Ishikawa (cell line): ENCODE results near the gene EHHADH.

Experiments used
- CEBPB ChIP-seq: IDR thresholded peaks from 2 replicates; pipeline ENCODE4 v1.6.1; 2012
- CREB1 ChIP-seq: IDR thresholded peaks from 2 replicates; pipeline ENCODE4 v1.6.1; 2012; ENCODE audit warnings: low read depth
- EGR1 ChIP-seq: IDR thresholded peaks from 2 replicates; pipeline ENCODE4 v1.6.1; 2012
- EP300 ChIP-seq: IDR thresholded peaks from 2 replicates; pipeline ENCODE4 v1.6.1; 2012; ENCODE audit warnings: borderline replicate concordance
- FOXM1 ChIP-seq: IDR thresholded peaks from 2 replicates; pipeline ENCODE4 v1.6.1; 2012; ENCODE audit warnings: low read depth, borderline replicate concordance
- MAX ChIP-seq: IDR thresholded peaks from 2 replicates; pipeline ENCODE4 v1.6.1; 2012
- NFIC ChIP-seq: IDR thresholded peaks from 2 replicates; pipeline ENCODE4 v1.6.1; 2012
- RAD21 ChIP-seq: IDR thresholded peaks from 2 replicates; pipeline ENCODE4 v1.6.1; 2012; ENCODE audit warnings: low read depth
- REST ChIP-seq: IDR thresholded peaks from 2 replicates; pipeline ENCODE4 v1.6.1; 2012; ENCODE audit warnings: low read depth, mild to moderate bottlenecking
- TAF1 ChIP-seq: IDR thresholded peaks from 2 replicates; pipeline ENCODE4 v1.6.1; 2012; ENCODE audit warnings: low read depth, mild to moderate bottlenecking
- TCF12 ChIP-seq: IDR thresholded peaks from 2 replicates; pipeline ENCODE4 v1.6.1; 2012; ENCODE audit warnings: low read depth
- TEAD4 ChIP-seq: IDR thresholded peaks from 2 replicates; pipeline ENCODE4 v1.6.1; 2012
- USF1 ChIP-seq: IDR thresholded peaks from 2 replicates; pipeline ENCODE4 v1.6.1; 2012
- YY1 ChIP-seq: IDR thresholded peaks from 2 replicates; pipeline ENCODE4 v1.6.1; 2012; ENCODE audit warnings: low read depth
- ZBTB7A ChIP-seq: IDR thresholded peaks from 2 replicates; pipeline ENCODE4 v1.6.1; 2012; ENCODE audit warnings: low read depth

EHHADH gene

GRCh38 chr3:185208823-185209222 is 45.0 kb downstream of the EHHADH start:
- no peak for TF ChIP-seq YY1
- no peak for TF ChIP-seq EGR1
- no peak for TF ChIP-seq CREB1
- no peak for TF ChIP-seq ZBTB7A
- TF ChIP-seq TAF1: no peak
- TF ChIP-seq CEBPB: no peak
- TF ChIP-seq USF1: no peak

- TF ChIP-seq RAD21: no peak
- TF ChIP-seq EGR1: no peak
- TF ChIP-seq CREB1: no peak
- no peak for TF ChIP-seq TEAD4
- no peak for TF ChIP-seq ZBTB7A
- no peak for TF ChIP-seq FOXM1
- no peak for TF ChIP-seq REST
- TF ChIP-seq NFIC: no peak
- no peak for TF ChIP-seq MAX
- no peak for TF ChIP-seq USF1
- no peak for TF ChIP-seq TCF12
- TF ChIP-seq YY1: no peak
- TF ChIP-seq EP300: no peak
- TF ChIP-seq CEBPB: no peak
- no peak for TF ChIP-seq TAF1
These were observed 45.7 kb downstream of the EHHADH start for GRCh38 chr3:185207931-185208746.

- TF ChIP-seq TAF1: no peak
These were observed 46.4 kb downstream of the EHHADH start for GRCh38 chr3:185207481-185207880.

- TF ChIP-seq TAF1 (no peak), RAD21 (no peak), EGR1 (no peak), ZBTB7A (no peak), USF1 (no peak), MAX (no peak), CEBPB (no peak), YY1 (no peak), FOXM1 (no peak), TCF12 (no peak), TEAD4 (no peak)
These were observed 48.0 kb downstream of the EHHADH start for GRCh38 chr3:185205865-185206264.

- TF ChIP-seq REST (no peak), ZBTB7A (no peak), NFIC (no peak)
These were observed 49.0 kb downstream of the EHHADH start for GRCh38 chr3:185204894-185205293.

GRCh38 chr3:185200639-185201038 is 53.2 kb downstream of the EHHADH start:
- TF ChIP-seq TEAD4: no peak
- peak; percentile 50; the same call in 1 of the 2 replicates for TF ChIP-seq NFIC
